ENCODE results near the gene UTP18.

DNA sequence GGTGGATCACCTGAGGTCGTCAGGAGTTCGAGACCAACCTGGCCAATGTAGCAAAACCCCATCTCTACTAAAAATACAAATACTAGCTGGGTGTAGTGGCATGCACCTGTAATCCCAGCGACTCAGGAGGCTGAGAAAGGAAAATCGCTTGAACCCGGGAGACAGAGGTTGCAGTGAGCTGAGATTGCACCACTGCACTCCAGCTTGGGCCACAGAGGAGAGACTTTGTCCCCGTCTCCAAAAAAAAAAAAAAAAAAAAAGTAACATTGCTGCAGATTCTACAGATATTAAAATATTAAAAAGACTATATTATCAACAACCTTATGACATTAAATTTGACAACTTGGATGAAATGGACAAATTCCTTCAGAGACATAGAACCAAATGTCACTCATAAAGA, 26.2 kb upstream of the UTP18 start:
- no peak for TF ChIP-seq POLR2A (IDR thresholded peaks at IDR 0.05; ENCODE audit: control extremely low read depth in 1 of 2, low read depth in 2 of 2, low read length in 2 of 2)
- TF ChIP-seq, protein P1, sequence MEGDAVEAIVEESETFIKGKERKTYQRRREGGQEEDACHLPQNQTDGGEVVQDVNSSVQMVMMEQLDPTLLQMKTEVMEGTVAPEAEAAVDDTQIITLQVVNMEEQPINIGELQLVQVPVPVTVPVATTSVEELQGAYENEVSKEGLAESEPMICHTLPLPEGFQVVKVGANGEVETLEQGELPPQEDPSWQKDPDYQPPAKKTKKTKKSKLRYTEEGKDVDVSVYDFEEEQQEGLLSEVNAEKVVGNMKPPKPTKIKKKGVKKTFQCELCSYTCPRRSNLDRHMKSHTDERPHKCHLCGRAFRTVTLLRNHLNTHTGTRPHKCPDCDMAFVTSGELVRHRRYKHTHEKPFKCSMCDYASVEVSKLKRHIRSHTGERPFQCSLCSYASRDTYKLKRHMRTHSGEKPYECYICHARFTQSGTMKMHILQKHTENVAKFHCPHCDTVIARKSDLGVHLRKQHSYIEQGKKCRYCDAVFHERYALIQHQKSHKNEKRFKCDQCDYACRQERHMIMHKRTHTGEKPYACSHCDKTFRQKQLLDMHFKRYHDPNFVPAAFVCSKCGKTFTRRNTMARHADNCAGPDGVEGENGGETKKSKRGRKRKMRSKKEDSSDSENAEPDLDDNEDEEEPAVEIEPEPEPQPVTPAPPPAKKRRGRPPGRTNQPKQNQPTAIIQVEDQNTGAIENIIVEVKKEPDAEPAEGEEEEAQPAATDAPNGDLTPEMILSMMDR (IDR thresholded peaks at IDR 0.05; ENCODE audit: control extremely low read depth in 1 of 3, insufficient read depth in 1 of 3, low read depth in 1 of 3, low read length in 3 of 3), result no peak
- no peak for TF ChIP-seq POLR2AphosphoS5 (IDR thresholded peaks at IDR 0.05; ENCODE audit: low read depth, low read length)
- TF ChIP-seq, protein P2, sequence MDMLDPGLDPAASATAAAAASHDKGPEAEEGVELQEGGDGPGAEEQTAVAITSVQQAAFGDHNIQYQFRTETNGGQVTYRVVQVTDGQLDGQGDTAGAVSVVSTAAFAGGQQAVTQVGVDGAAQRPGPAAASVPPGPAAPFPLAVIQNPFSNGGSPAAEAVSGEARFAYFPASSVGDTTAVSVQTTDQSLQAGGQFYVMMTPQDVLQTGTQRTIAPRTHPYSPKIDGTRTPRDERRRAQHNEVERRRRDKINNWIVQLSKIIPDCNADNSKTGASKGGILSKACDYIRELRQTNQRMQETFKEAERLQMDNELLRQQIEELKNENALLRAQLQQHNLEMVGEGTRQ (IDR thresholded peaks at IDR 0.05; ENCODE audit: low read length), result no peak
- TF ChIP-seq SIN3A (conservative IDR thresholded peaks at IDR 0.05 in 1 of 2, IDR thresholded peaks at IDR 0.05 in 1 of 2; ENCODE audit: low read depth in 1 of 2, low read length in 2 of 2), result no peak
- TF ChIP-seq RAD21 (IDR thresholded peaks at IDR 0.05 in 1 of 2, conservative IDR thresholded peaks at IDR 0.05 in 1 of 2; ENCODE audit: low read depth in 2 of 2, low read length in 2 of 2), result no peak
- TF ChIP-seq KDM5A (IDR thresholded peaks at IDR 0.05; ENCODE audit: low read length), result no peak
- no peak for TF ChIP-seq ASH2L (IDR thresholded peaks at IDR 0.05; ENCODE audit: low read length)
- no peak for TF ChIP-seq NRF1 (IDR thresholded peaks at IDR 0.05; ENCODE audit: low read depth, low read length)
- TF ChIP-seq RXRA (IDR thresholded peaks at IDR 0.05; ENCODE audit: insufficient read depth, low read depth, low read length), result no peak
